CD4-positive, alpha-beta T cell (primary cell): ENCODE results near the gene CDK14. TPM values are rescaled to one million over a fixed set of nuclear protein-coding genes. Genes with fewer than 3 reads are reported as not detected.

Experiments used
- ATAC-seq: fragments of 200-7000 bp; cut with Tn5 transposase; one replicate; pipeline ENCODE4 v1.10.0; 2022; ENCODE audit warnings: mild to moderate bottlenecking; ENCODE audit not compliant: poor library complexity
- CTCF ChIA-PET: fragments of 350-600 bp; sonication (Branson Sonifier 250); formaldehyde crosslinking; loops from one replicate; lab custom pipeline; 2021; ENCODE audit warnings: antibody characterized with exemption, inconsistent platforms; lab: Charles Lee
- POLR2A ChIA-PET: fragments of 350-600 bp; sonication (Branson Sonifier 250); formaldehyde crosslinking; loops from one replicate; lab custom pipeline; 2021; ENCODE audit warnings: antibody characterized with exemption, inconsistent platforms; lab: Charles Lee
- DNase-seq, 14 experiments: peaks; one replicate each; pipeline ENCODE4 v3.0.0-alpha.2; 2013 to 2020; ENCODE audit warnings: mixed read lengths in 2 of 14
- H3K27ac ChIP-seq, 2 donors: one replicate each; pipeline versions ENCODE4 v1.5.1 to v1.7.0; 2013; ENCODE audit warnings: low read length in 2 of 2, low read depth in 1 of 2, mild to moderate bottlenecking in 1 of 2
- H3K27me3 ChIP-seq, 2 experiments: 1 replicate in 1 of 2; 2 replicates in 1 of 2; pipeline versions ENCODE4 v1.6.1 to v1.7.0; 2013; ENCODE audit warnings: low read length in 2 of 2, control low read depth in 1 of 2, mild to moderate bottlenecking in 1 of 2, moderate library complexity in 1 of 2; ENCODE audit not compliant: insufficient read depth in 2 of 2, control insufficient read depth in 1 of 2
- H3K36me3 ChIP-seq: one replicate; pipeline ENCODE4 v1.6.1; 2013; ENCODE audit warnings: low read length, control low read depth; ENCODE audit not compliant: insufficient read depth
- H3K4me1 ChIP-seq: one replicate; pipeline ENCODE4 v1.6.1; 2013; ENCODE audit warnings: low read length, control low read depth; ENCODE audit not compliant: insufficient read depth
- H3K4me3 ChIP-seq: one replicate; pipeline ENCODE4 v1.5.1; 2013; ENCODE audit warnings: mild to moderate bottlenecking, low read length, moderate library complexity
- H3K9me3 ChIP-seq, 2 experiments: 1 replicate in 1 of 2; 2 replicates in 1 of 2; pipeline versions ENCODE4 v1.6.1 to v1.7.0; 2013; ENCODE audit warnings: low read length in 2 of 2, mild to moderate bottlenecking in 2 of 2, control low read depth in 1 of 2, moderate library complexity in 1 of 2; ENCODE audit not compliant: control insufficient read depth in 1 of 2, insufficient read depth in 1 of 2
- H3K27ac Mint-ChIP-seq: one replicate; pipeline ENCODE4 v1.8.0; 2020; ENCODE audit warnings: mixed read lengths
- H3K27me3 Mint-ChIP-seq: one replicate; pipeline ENCODE4 v1.8.0; 2021; ENCODE audit warnings: mixed read lengths
- H3K36me3 Mint-ChIP-seq: one replicate; pipeline ENCODE4 v1.8.0; 2021; ENCODE audit warnings: low read depth, mixed read lengths
- H3K4me1 Mint-ChIP-seq: one replicate; pipeline ENCODE4 v1.8.0; 2021; ENCODE audit warnings: low read depth, mixed read lengths
- H3K4me3 Mint-ChIP-seq: one replicate; pipeline ENCODE4 v1.8.0; 2020; ENCODE audit warnings: mild to moderate bottlenecking, mixed read lengths
- H3K9me3 Mint-ChIP-seq: one replicate; pipeline ENCODE4 v1.8.0; 2020; ENCODE audit warnings: mixed read lengths
- CTCF ChIP-seq: fragments of 200-600 bp; IDR thresholded peaks from one replicate; pipeline ENCODE4 v1.8.0; 2022; ENCODE audit warnings: antibody characterized with exemption, mild to moderate bottlenecking
- intact Hi-C, 2 experiments: fragments of 100-400 bp; cut with DNase I in 1 of 2; cut with micrococcal nuclease in 1 of 2; formaldehyde crosslinking; loops; one replicate each; pipeline versions ENCODE4 v1.15.1 to v1.9.0; 2023 to 2025; cut with DNase I, micrococcal nuclease
- total RNA-seq, 174 experiments: library from RNA in 2 of 174; stranded (reverse) in 2 of 174; gene quantifications; one replicate each; pipeline ENCODE4 v1.2.3 and lab custom pipeline; 2021 to 2026

The CDK14 gene
- total RNA-seq, 2 experiments from 2014 or later = 0.45 to 0.47 TPM

GRCh38 chr7:90751595-90751994 is 155.5 kb downstream of the CDK14 start:
- Mint-ChIP-seq H3K9me3 (peaks cover 2% of the 10 kb centered on the region), H3K4me1 (no peaks in the 10 kb centered on the region), H3K36me3 (no peaks in the 10 kb centered on the region), H3K27ac (no peak overlapping the region), H3K27me3 (no peaks in the 10 kb centered on the region), H3K4me3 (no peak overlapping the region)
- Histone ChIP-seq H3K27ac (no peak overlapping the region), H3K4me3 (no peak overlapping the region), H3K27me3 (no peaks in the 10 kb centered on the region), H3K4me1 (no peaks in the 10 kb centered on the region), H3K36me3 (no peaks in the 10 kb centered on the region), H3K9me3 (no peaks in the 10 kb centered on the region)
- DNase-seq (no peak), ATAC-seq (no peak)
- no peak for TF ChIP-seq CTCF
- CTCF ChIA-PET = no interaction called here
- intact Hi-C loops = no loop called here
- POLR2A ChIA-PET = no interaction called here

- Histone ChIP-seq H3K27me3 (no peaks in the 10 kb centered on the region), H3K4me1 (no peaks in the 10 kb centered on the region), H3K27ac (no peak overlapping the region), H3K9me3 (no peaks in the 10 kb centered on the region), H3K36me3 (no peaks in the 10 kb centered on the region), H3K4me3 (no peak overlapping the region)
- TF ChIP-seq CTCF = no peak
- CTCF ChIA-PET = no interaction called here
- H3K27me3 Mint-ChIP-seq = no peaks in the 10 kb centered on the region
- no peak for DNase-seq
- H3K36me3 Mint-ChIP-seq = no peaks in the 10 kb centered on the region
- ATAC-seq = no peak
- H3K9me3 Mint-ChIP-seq = peaks cover 2% of the 10 kb centered on the region
- intact Hi-C loops = no loop called here
- POLR2A ChIA-PET = no interaction called here
- H3K4me1 Mint-ChIP-seq = no peaks in the 10 kb centered on the region
- H3K27ac Mint-ChIP-seq = no peak overlapping the region
- H3K4me3 Mint-ChIP-seq = no peak overlapping the region
Measured at GRCh38 chr7:90752051-90752450, 155.9 kb downstream of the CDK14 start.

GRCh38 chr7:90755041-90755440 is 158.9 kb downstream of the CDK14 start:
- no peaks in the 10 kb centered on the region for H3K36me3 ChIP-seq
- Mint-ChIP-seq H3K27me3 (no peaks in the 10 kb centered on the region), H3K27ac (no peak overlapping the region), H3K9me3 (peaks cover 2% of the 10 kb centered on the region), H3K36me3 (no peaks in the 10 kb centered on the region), H3K4me1 (no peaks in the 10 kb centered on the region), H3K4me3 (no peak overlapping the region)
- H3K4me3 ChIP-seq = no peak overlapping the region
- no peak for TF ChIP-seq CTCF
- ChIA-PET CTCF (no interaction called here), POLR2A (no interaction called here)
- H3K9me3 ChIP-seq = no peaks in the 10 kb centered on the region
- intact Hi-C loops = no loop called here
- H3K27me3 ChIP-seq = no peaks in the 10 kb centered on the region
- no peak overlapping the region for H3K27ac ChIP-seq
- no peak for DNase-seq
- no peak for ATAC-seq
- no peaks in the 10 kb centered on the region for H3K4me1 ChIP-seq
